ENCODE results near the gene TMEM30B. TPM values are rescaled to one million over a fixed set of nuclear protein-coding genes. Genes with fewer than 3 reads are reported as not detected.

TMEM30B gene
- total RNA-seq, 1 experiment from 2014 or later: 0.12 TPM

- no peaks in the 10 kb centered on the region for H3K9me3 ChIP-seq (ENCODE audit: control insufficient read depth in 1 of 2, insufficient read depth in 1 of 2, low read depth in 1 of 2, low read length in 2 of 2)
- no TSS peak for BruUV-seq (replicated peaks)
- H4K20me1 ChIP-seq (ENCODE audit: insufficient read depth): no peaks in the 10 kb centered on the region
- no peak overlapping the region for H3K27ac ChIP-seq (ENCODE audit: low read depth, low read length)
- ChIA-PET POLR2A (no interaction called here), RAD21 (ENCODE audit: low non-redundant PET in 1 of 2, low total read pairs in 2 of 2, uncharacterized antibody in 2 of 2, unreplicated experiment in 2 of 2) (no interaction called here), CTCF (interaction anchor here (1.1 kb wide), 1 partner anchor 23 kb away, joined by 3 read pairs; no protein-coding TSS in a partner anchor)
- no peak overlapping the region for H3K4me3 ChIP-seq (replicated peaks in 1 of 2; ENCODE audit: low read depth in 1 of 2, low read length in 2 of 2)
- H3K36me3 ChIP-seq (ENCODE audit: control insufficient read depth in 1 of 2, insufficient read depth in 2 of 2, low read length in 2 of 2): no peaks in the 10 kb centered on the region
- H3K79me2 ChIP-seq (ENCODE audit: insufficient read depth, low read length): 0 out of 2 replicates have a peak, but pooled peaks cover 2% of the 10 kb centered on the region
- no peak for TF ChIP-seq RAD21 (IDR thresholded peaks at IDR 0.05; ENCODE audit: low read depth)
- H3K4me2 ChIP-seq (ENCODE audit: low read length): no peak overlapping the region
- intact Hi-C loops (cut with micrococcal nuclease): no loop called here
- H3K9ac ChIP-seq (ENCODE audit: low read length): no peak overlapping the region
- peaks cover 4 to 20% of the 10 kb centered on the region in 2 experiments; a peak in 3 of 4 replicates for H3K4me1 ChIP-seq (ENCODE audit: control insufficient read depth in 1 of 2, insufficient read depth in 2 of 2, low read length in 2 of 2)
- no peak for DNase-seq (ENCODE audit: low read depth, low spot score)
- H2AFZ ChIP-seq (ENCODE audit: low read depth, low read length, poor library complexity, severe bottlenecking): no peak overlapping the region
- no peak for ATAC-seq
- no peaks in the 10 kb centered on the region for H3K9me2 ChIP-seq (ENCODE audit: insufficient read depth)
- H3K27me3 ChIP-seq (ENCODE audit: insufficient read depth, low read length): no peaks in the 10 kb centered on the region
These were observed 38.6 kb upstream of the TMEM30B start for GRCh38 chr14:61319706-61320105.

GRCh38 chr14:61319086-61319485 lies 37.9 kb upstream of the TMEM30B start:
- Histone ChIP-seq H3K36me3 (ENCODE audit: control insufficient read depth in 1 of 2, insufficient read depth in 2 of 2, low read length in 2 of 2) (no peaks in the 10 kb centered on the region), H3K4me1 (ENCODE audit: control insufficient read depth in 1 of 2, insufficient read depth in 2 of 2, low read length in 2 of 2) (peaks cover 4 to 20% of the 10 kb centered on the region in 2 experiments; a peak in 3 of 4 replicates), H3K9me3 (ENCODE audit: control insufficient read depth in 1 of 2, insufficient read depth in 1 of 2, low read depth in 1 of 2, low read length in 2 of 2) (no peaks in the 10 kb centered on the region), H3K4me3 (replicated peaks in 1 of 2; ENCODE audit: low read depth in 1 of 2, low read length in 2 of 2) (no peak overlapping the region), H3K9me2 (ENCODE audit: insufficient read depth) (no peaks in the 10 kb centered on the region), H3K9ac (ENCODE audit: low read length) (no peak overlapping the region), H3K27me3 (ENCODE audit: insufficient read depth, low read length) (no peaks in the 10 kb centered on the region), H2AFZ (ENCODE audit: low read depth, low read length, poor library complexity, severe bottlenecking) (no peak overlapping the region), H3K4me2 (ENCODE audit: low read length) (no peak overlapping the region), H3K27ac (ENCODE audit: low read depth, low read length) (no peak overlapping the region), H3K79me2 (ENCODE audit: insufficient read depth, low read length) (no peaks in the 10 kb centered on the region), H4K20me1 (ENCODE audit: insufficient read depth) (no peaks in the 10 kb centered on the region)
- RAD21 ChIA-PET (ENCODE audit: low non-redundant PET in 1 of 2, low total read pairs in 2 of 2, uncharacterized antibody in 2 of 2, unreplicated experiment in 2 of 2): no interaction called here
- no TSS peak for BruUV-seq (replicated peaks)
- CTCF ChIA-PET: no interaction called here
- DNase-seq (ENCODE audit: low read depth, low spot score) (no peak), ATAC-seq (no peak)
- POLR2A ChIA-PET: no interaction called here
- TF ChIP-seq EZH2phosphoT487 (IDR thresholded peaks at IDR 0.05; ENCODE audit: borderline replicate concordance) (no peak), SP1 (IDR thresholded peaks at IDR 0.05; ENCODE audit: low read depth) (no peak), JUND (IDR thresholded peaks at IDR 0.05) (no peak), EZH2 (IDR thresholded peaks at IDR 0.05) (no peak), ZFX (IDR thresholded peaks at IDR 0.05) (no peak), POLR2AphosphoS5 (IDR thresholded peaks at IDR 0.05; ENCODE audit: low read depth, low read length) (no peak), SIN3A (IDR thresholded peaks at IDR 0.05; ENCODE audit: low read depth) (no peak)
- intact Hi-C loops (cut with micrococcal nuclease): no loop called here

All from HCT116 (cell line).